ENCODE results near the gene DYNC2I2. TPM values are rescaled to one million over a fixed set of nuclear protein-coding genes. Genes with fewer than 3 reads are reported as not detected.

DYNC2I2 gene
- total and polyA plus RNA-seq, 10 of the 15 experiments (the other 5 are each of a cell fraction or from before 2014, with no cell fraction given): 0.89 to 118 (median 47.9) TPM

- TF ChIP-seq CEBPZ (IDR thresholded peaks at IDR 0.05; ENCODE audit: low read depth, low read length): no peak
Observed at GRCh38 chr9:128615571-128615970, 41.1 kb downstream of the DYNC2I2 start (continued).

DNA sequence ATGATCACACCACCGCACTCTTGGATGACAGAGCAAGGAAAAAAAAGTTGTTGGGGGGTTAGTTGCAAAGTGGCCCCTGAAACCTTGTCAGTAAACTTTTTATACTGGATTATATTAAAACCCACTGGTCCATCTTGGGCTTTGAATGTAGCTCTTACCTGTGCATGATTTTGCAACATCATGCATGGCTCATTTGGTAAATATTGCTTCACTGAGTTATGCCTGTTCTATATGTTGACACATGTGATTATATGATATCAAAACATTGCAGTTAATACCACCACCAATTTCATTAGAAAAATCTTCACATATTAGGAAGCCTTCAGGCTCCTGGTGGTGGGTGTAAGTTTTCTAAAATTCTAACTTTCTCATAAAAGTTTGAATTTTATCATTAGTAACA, 41.9 kb downstream of the DYNC2I2 start:
- Histone ChIP-seq H3K27ac (ENCODE audit: control insufficient read depth, insufficient read depth) (no peak overlapping the region), H3K27me3 (replicated peaks in 1 of 2; ENCODE audit: control insufficient read depth in 2 of 2, insufficient read depth in 2 of 2, low read length in 1 of 2) (no peaks in the 10 kb centered on the region), H3K4me3 (no peak overlapping the region), H4K20me1 (ENCODE audit: control insufficient read depth, insufficient read depth) (no peaks in the 10 kb centered on the region), H2AFZ (ENCODE audit: control insufficient read depth, low read depth, low read length) (no peak overlapping the region), H3K4me2 (ENCODE audit: control insufficient read depth, insufficient read depth) (no peak overlapping the region), H3K36me3 (ENCODE audit: control insufficient read depth in 2 of 2, insufficient read depth in 2 of 2, low read length in 1 of 2) (peaks cover 11 to 38% of the 10 kb centered on the region in 2 experiments), H3K4me1 (ENCODE audit: control insufficient read depth, insufficient read depth, low read length) (no peaks in the 10 kb centered on the region), H3K9ac (ENCODE audit: control insufficient read depth, insufficient read depth, low read length) (no peak overlapping the region), H3K9me3 (replicated peaks; ENCODE audit: control insufficient read depth, insufficient read depth, low read length) (no peaks in the 10 kb centered on the region), H3K79me2 (ENCODE audit: control insufficient read depth, insufficient read depth, low read length) (no peaks in the 10 kb centered on the region)
- POLR2A ChIA-PET: no interaction called here
- no TSS peak for BruUV-seq (replicated peaks)
- RAD21 ChIA-PET (ENCODE audit: unreplicated experiment): interaction anchor here (0.8 kb wide), 1 partner anchor 264 kb away, joined by 3 read pairs; no protein-coding TSS in a partner anchor
- FAIRE-seq (no peak), ATAC-seq (no peak), DNase-seq (ENCODE audit: low read depth, low spot score) (no peak)
- SMC1A ChIA-PET (ENCODE audit: uncharacterized antibody, unreplicated experiment): interaction anchor here (0.7 to 1.2 kb wide), 2 partner anchors 93 to 117 kb away, joined by 3 read pairs; no protein-coding TSS in a partner anchor
- in situ Hi-C loops (cut with MboI) (no loop called here), intact Hi-C loops (cut with micrococcal nuclease; ENCODE audit: unreplicated experiment) (no loop called here)
- CTCF ChIA-PET: interaction anchor here (1.2 kb wide), 1 partner anchor 176 kb away, joined by 3 read pairs; no protein-coding TSS in a partner anchor
- 100% methylated on average over 1 of the region's 1 CpG for WGBS (ENCODE audit: insufficient coverage, insufficient replicate concordance, low lambda C conversion rate, missing lambda C conversion rate)
- TF ChIP-seq SRF (IDR thresholded peaks at IDR 0.05; ENCODE audit: low read depth in 2 of 2, low read length in 2 of 2) (no peak), KLF5 (IDR thresholded peaks at IDR 0.05; ENCODE audit: partially characterized antibody) (no peak), POLR2AphosphoS5 (IDR thresholded peaks at IDR 0.05; ENCODE audit: low read length) (no peak), CEBPZ (IDR thresholded peaks at IDR 0.05; ENCODE audit: low read depth, low read length) (no peak), SP1 (IDR thresholded peaks at IDR 0.05; ENCODE audit: low read depth, low read length) (no peak), MTA3 (IDR thresholded peaks at IDR 0.05; ENCODE audit: borderline replicate concordance, low read length) (no peak), REST (IDR thresholded peaks at IDR 0.05; ENCODE audit: low read depth, low read length) (no peak), RAD21 (IDR thresholded peaks at IDR 0.05; ENCODE audit: insufficient read depth, low read depth, low read length) (no peak)

Data from GM12878 (cell line).